ENCODE results near the gene TMPRSS9.
"Not testable (repeated sequence)": the region's sequence is repeated elsewhere in the genome, so short reads cannot be mapped to it uniquely, and the experiment has no call there.

Gene TMPRSS9

GRCh38 chr19:2443116-2443784, 83.2 kb downstream of the TMPRSS9 start:
- DNase-seq: no peak

GRCh38 chr19:2443785-2444182, 83.7 kb downstream of the TMPRSS9 start:
- DNase-seq: no peak

- no peak for DNase-seq
Observed at GRCh38 chr19:2444251-2445002, 84.4 kb downstream of the TMPRSS9 start.

GRCh38 chr19:2446381-2446780, 86.3 kb downstream of the TMPRSS9 start:
- DNase-seq: peak; percentile 70

- DNase-seq: no peak
Observed at GRCh38 chr19:2449019-2449418, 89.0 kb downstream of the TMPRSS9 start.

GRCh38 chr19:2451138-2451537, 91.1 kb downstream of the TMPRSS9 start:
- no peak for DNase-seq

- DNase-seq: no peak
Observed at GRCh38 chr19:2451741-2452140, 91.7 kb downstream of the TMPRSS9 start.

GRCh38 chr19:2453431-2454025, 93.5 kb downstream of the TMPRSS9 start:
- no peak for DNase-seq

GRCh38 chr19:2454199-2454961, 94.3 kb downstream of the TMPRSS9 start:
- DNase-seq: no peak

GRCh38 chr19:2454962-2455850, 95.1 kb downstream of the TMPRSS9 start:
- no peak for DNase-seq

- peak; percentile 78 for DNase-seq
Observed at GRCh38 chr19:2455851-2456570, 95.9 kb downstream of the TMPRSS9 start.

GRCh38 chr19:2457394-2458037, 97.5 kb downstream of the TMPRSS9 start:
- no peak for DNase-seq

GRCh38 chr19:2458054-2458453, 98.0 kb downstream of the TMPRSS9 start:
- no peak for DNase-seq

- DNase-seq: not testable (repeated sequence)
Observed at GRCh38 chr19:2458776-2459175, 98.7 kb downstream of the TMPRSS9 start.

GRCh38 chr19:2460245-2460644, 100.2 kb downstream of the TMPRSS9 start:
- no peak for DNase-seq

- peak; percentile 88 for DNase-seq
Observed at GRCh38 chr19:2461751-2462634, 101.9 kb downstream of the TMPRSS9 start.

GRCh38 chr19:2462635-2463421, 102.8 kb downstream of the TMPRSS9 start:
- DNase-seq: no peak

- DNase-seq: not testable (repeated sequence)
Observed at GRCh38 chr19:2463694-2464093, 103.6 kb downstream of the TMPRSS9 start.

- DNase-seq: no peak
Observed at GRCh38 chr19:2464389-2464788, 104.3 kb downstream of the TMPRSS9 start.

Data from activated CD8-positive, alpha-beta memory T cell treated with anti-CD3 and anti-CD28 coated beads for 24 hours (primary cell).